ENCODE measurements around the gene KLRF1.

DNA sequence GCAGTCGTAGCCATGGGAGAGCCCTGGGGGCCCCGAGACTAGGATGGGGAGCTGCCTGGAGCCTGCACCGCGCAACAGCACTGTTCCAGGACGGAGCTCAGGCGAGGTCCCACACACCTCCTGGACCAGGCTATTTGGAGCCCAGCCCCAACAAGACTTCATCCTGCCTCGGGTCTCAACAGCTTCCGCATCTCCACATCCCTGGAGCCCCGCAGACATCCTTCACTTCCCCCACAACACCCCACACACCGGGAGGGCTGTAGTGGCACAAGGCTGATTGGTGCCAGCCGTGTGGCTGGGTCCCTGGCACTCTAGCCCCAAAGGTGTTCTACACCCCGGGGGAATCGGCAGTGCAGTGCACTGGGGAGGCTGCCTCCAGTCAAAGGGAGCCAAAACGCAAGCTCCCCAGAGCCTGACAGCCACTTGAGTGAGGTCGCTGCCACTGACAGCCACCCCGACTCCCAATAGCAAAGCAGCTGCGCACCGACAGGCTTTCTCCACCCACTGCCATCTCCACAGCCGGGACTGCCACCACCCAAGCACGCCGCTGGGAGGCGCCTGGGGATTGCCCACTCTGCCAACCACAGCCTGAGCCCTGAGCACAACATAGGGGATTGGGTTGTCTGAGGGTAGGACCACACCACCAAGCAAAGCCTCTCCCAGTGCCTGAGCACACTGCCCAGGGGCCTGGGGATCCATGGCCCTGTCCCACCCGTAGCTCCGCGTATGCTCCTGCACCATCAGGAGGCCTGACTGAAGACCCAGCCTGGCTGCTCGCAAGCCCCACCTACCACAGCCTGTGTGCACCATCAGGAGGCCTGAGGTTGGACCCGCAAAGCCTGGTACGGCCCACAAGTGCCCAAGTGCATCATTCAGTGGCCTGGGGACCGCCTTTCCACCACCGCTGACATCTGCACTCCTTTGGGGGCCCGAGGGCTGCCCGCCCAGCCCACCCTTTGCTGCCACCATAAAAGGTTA lies 13.2 kb upstream of the KLRF1 start:
- TF ChIP-seq CTCF (IDR thresholded peaks at IDR 0.05; ENCODE audit: insufficient read depth, low read depth, low read length) (peak; percentile 35), EZH2 (IDR thresholded peaks at IDR 0.05; ENCODE audit: insufficient read depth, low read length) (no peak)
